GM21515 (cell line): ENCODE results near the gene ANK3.

Experiments
- ATAC-seq: cut with Tn5 transposase; IDR thresholded peaks from one replicate; pipeline ENCODE4 v1.9.1; 2021; ENCODE audit not compliant: unreplicated experiment

ANK3 gene

DNA sequence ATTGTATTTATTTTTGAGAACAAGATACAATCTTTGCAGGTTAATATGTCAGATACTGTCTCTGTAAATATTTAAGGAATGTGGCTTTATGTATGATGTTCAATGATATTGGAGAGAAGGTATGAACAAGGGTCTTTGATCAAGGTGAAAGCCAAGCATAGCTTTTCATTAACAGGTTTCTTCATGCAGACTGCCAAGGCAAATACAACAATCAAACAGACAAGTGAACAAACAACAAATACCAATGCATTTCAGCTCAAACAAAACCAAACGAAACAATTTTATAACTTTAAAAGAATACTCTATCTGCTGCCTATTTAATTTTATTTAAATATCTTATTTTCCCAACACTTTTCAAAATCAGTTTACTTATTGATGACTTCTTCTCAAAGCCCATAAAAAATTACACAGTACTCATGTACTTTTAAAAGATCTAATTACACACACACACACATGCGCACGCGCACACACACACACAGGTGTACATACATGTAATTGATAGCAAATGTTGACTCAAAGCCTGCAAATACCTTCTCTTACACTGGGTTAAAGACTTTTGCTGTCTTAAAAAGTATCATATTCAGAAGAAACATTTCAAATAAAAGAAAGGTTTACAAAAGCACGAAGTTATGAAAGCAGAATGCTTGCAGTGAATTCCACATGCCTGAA, 282.2 kb downstream of the ANK3 start:
- no peak for ATAC-seq

DNA sequence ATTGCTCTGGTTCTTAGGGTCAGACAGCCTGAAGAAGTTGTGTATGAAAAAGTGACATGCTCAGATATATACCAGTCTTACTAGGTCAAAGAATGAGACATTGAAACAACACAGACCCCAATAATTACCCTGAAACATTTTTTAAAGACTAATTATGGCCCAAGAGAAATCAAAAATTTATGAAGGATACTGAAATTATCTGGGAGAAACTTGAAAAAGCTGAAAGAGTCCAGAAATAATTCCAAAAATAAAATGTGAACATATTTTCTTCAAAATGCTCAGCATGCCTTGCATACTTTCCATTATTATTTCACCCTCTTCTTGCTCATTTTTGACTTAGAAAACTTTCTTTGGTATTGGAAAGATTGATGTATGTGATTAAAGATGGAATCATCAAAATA, 284.4 kb downstream of the ANK3 start:
- no peak for ATAC-seq

DNA sequence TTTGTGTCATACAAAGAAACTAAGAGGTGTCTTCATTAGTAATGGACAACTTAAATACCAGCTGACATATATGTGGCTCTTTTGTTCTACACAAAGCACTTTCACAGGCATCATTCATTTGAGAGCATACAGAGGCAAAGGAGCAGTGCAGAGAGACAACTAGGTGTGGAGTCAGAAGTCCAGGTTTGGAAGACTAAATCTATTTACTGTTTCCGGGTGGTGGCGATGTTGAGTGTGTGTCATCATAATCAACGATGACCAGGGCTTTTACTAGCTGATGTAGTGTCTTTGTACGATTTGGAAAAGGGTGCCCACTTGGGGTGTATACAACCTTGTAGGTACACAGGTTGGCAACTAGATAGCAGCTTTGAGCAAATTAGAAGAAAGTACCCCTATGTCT, 287.9 kb downstream of the ANK3 start:
- ATAC-seq = no peak

DNA sequence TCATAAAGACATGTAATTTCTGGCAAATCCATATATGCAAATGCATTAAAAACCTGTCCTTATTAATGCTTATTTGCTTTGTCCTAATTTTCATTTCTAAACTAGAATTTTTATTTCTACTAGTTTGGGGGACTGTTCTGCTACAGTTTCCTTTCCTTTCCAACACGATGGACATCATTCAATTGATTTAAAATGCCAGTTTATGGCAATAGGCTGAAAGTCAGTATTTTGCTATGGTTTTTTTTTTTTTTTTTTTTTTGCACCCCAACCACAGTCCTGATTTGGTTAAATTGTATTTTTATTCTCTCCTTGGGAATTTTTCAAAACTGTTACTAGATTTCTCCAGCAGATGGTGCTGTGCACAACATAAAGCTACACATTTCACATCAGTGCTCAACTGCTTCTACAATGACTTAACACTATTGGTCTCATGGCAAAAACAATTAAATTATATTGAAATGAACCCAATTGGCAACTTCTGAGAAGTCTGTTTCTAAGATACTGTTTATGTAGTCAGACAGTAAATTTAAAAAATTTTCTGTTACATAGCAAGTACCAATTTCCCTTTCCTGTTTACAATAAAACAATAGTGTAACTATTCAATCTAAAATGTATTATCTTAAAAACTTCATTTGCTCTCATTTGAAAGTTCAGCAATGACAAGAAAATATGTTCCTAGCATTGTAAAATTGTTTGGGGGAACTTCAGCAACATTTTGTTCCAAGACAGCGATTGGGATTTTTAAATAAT, 289.5 kb downstream of the ANK3 start:
- no peak for ATAC-seq

DNA sequence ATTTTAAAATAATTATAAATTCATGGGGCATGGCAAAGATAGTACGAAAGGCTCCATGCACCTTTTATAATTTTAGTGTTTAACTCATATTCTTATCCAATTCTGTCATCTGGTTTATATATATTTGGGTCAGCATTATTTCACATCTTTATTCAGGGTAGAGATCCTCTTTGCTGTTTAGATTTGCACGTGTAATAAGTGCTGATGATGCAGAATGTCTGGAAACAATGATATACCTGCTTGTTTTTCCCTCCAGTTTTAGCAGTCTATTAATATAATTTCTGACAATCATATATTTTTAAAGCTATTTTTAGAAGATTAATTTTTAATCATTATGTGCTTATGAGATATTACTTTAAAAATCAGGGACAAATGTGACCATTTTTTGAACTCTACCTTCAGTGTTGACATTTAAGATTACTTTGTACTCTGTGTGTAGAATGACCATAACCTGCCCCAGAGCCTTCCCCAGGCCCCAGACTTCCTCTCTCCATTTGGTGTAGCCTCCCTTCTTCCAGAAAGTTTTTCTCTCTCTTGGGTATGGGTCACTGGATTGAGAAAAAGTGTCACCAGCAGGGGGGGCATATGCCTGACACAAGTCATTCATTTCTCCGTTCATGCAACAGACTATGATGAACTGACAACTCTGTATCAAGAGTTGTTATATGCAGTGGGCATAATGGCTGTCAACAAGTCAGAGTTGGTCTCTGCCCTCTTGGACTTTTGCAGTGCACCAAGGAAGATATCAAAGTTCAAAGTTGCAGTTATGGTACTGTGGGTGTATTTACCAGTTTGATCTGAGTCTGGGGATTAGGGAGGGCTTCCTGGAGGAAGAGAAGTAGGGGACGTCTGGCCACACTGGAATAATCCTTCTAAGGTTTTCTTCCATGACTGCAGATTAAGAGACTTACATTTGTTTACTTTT, 290.7 kb downstream of the ANK3 start:
- ATAC-seq = no peak

DNA sequence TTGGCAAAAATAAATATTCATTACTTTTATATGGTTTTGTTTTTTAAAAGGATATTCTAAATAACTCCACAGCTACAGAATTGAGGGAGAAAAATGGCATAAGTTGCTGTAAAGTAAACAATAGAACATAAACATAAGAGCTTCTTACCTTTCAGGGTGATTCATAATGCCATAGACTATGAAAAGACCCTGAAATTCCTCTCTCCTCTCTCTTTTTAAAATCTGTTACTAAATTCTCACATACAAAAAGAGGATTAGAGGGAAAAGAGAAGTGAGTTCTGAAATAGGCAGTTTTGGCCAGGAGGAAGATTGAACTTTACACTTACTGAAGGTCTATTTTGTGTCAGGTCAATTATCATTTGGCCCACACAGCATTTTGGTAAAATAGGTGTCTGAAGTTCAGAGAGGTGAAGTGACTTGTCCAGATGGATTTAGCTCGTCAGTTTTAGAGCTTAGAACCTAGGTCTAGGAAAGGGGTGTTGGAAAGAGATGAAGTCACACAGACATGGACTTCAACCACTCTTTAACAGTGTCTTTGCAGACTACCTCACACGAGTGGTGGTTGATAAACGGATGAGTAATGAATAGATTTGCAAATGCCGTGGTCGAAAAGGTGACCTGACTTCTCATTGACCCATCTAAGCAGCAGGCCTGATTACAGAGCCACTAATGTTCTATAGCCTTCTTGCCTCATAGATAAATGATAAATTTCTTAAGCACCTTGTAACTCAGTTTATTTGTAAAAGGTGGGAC, 292.7 kb downstream of the ANK3 start:
- peak; percentile 63 for ATAC-seq

DNA sequence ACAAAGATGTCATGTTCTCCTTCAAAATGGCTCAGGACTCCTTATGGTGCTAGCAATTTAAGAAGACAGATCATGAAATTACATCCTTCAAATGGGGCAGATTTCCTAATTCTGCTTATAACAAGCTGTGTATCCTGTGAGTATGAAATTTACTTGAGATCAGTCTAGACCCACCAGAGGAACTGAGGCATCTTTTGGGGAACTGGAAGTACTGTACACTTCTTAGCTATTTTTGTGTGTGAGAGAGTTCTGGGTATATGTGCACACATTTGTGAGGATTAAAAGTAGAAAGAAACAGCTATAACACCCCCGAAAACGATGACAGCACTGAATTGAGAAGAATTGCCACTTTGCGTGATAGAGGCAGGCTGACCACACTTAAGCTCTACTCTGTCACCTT, 296.4 kb downstream of the ANK3 start:
- ATAC-seq = peak; percentile 67

DNA sequence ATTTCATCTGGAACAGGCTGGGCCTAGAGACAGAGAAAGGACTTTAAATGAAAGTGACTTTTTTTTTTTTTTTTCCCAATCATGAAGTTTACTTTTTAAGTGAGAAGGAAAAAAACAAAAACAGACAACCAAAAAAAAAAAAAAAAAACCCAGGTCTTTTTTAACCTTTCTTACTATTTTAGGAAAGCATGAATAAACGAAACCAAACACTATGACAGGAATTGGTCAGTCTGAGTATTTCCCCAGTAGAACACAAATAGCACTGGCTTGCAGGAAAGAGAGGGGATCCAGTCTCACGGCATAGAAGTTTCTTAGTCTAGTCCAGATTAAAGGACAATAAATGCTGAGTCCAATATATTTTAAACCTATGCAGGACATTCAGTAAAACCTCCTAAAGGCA, 302.8 kb downstream of the ANK3 start:
- ATAC-seq = peak; percentile 66

DNA sequence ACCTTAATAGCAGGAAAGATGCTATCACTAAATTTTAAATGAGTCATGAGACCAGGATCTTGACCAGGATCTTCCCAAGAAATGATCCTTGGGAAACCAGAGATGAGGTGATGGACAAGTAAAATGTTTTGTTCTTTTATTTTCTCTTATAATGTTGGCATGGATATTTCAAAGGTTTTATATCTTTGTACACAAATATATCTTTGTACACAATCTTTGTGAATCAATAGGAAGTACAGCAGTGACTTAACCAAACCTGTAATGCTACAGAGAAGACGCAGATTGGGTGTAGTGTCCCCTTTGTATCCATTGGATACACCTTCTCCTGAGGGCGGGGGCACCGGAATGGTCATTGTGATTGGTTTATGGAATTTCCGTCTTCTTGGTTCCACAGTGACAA, 303.3 kb downstream of the ANK3 start:
- no peak for ATAC-seq

DNA sequence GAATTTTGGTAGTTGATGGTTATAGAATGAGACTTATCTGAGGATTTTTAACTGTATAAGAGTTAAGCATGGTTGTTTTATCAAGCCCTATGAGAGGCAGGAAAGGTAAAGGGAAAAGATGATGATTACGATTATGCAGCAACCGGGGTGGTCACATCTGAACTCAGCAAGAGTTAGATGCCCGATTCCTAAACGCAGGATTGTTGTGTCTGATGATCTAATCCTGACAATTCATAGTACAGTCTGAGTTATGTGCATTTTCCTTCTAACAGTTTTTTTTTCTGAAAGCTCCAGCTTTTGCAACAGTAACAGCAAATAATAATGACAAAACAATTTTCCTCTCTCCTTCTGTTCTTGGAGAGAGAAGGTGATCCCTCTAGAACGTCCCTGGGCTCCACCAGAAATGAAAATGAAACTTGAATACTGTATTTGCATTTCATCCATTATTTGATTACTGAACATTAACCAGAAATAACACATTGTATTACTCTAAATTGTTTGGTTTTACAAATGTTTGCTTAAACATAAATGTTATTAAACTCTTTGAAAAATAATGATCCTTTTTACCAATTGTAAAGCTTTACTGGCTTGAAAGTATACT, 306.8 kb downstream of the ANK3 start:
- no peak for ATAC-seq

DNA sequence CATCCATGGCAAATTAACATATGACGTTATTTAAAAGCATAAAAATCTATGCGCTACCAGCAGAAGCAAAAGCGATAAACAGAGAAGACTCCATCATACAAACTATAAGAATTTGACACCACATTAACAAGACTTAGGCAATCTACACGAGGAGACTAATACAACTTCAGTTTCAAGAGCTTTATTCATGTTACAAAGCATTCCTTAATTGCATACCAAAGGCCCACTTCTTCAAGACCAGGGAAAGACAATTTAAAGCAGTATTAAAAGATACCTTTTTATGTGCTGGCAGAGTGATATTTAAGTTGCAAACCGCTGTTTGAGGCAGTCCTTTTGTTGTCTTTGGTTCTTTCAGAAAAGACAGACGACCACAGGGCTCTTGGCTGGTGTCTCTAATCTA, 307.3 kb downstream of the ANK3 start:
- ATAC-seq = no peak

DNA sequence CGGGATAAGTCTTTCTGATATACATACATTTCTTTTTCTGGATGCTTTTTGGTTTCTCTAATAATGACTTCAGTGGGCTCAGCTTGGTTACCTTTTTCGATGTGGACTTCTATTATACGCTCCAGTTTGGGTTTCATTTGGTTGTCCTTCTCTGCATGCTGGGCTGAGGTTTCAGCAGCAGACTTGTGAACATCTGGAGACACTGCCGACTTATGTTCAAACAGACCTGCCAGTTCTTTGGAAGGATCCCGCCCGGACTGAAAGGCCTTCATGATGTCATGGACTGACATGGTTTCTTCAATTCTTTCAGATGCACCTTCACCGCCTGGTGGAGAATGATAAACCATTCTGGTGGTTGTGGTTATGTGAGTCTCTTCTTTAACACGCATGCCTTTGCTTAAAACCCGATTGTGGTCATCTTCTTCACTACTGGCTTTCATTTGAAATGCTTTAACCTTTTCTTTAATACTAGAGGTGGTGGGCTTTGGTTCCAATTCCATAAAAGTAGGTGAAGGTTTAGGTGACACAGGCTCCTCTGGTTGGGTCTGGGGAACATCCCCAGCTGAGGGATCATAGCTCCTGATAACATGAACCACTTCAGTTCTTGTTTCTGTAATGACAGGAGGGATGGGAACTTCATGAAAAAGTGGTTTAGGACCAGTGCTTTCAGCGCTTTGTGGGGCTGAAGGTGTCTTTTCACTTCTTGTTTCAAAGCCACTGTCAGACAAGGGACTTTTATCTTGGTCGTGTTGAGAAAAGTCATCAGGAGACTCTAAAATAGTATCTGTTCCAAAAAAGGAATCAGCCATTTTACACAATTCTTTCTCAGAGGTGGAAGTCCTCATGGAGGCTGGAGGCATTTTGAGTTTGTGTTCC, 315.7 kb downstream of the ANK3 start:
- ATAC-seq = peak; percentile 89

DNA sequence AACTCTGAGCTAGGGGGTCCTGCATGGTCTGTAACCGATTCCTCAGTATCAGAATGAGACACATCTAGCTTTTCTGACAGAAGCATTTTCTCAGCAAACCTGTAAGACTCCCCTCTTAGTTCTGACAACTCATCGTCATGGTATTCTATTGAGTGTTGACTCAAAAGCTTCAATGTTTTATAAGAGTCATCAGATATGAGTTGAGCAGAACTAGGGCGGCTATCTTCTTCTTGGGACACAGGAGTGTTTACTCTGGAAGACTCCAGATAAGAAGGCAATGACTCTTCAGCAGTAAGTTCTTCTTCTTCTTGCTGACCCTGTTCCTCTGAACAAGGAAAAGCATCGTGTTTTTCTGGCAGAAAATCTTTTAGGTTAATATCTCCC, 316.3 kb downstream of the ANK3 start:
- no peak for ATAC-seq

DNA sequence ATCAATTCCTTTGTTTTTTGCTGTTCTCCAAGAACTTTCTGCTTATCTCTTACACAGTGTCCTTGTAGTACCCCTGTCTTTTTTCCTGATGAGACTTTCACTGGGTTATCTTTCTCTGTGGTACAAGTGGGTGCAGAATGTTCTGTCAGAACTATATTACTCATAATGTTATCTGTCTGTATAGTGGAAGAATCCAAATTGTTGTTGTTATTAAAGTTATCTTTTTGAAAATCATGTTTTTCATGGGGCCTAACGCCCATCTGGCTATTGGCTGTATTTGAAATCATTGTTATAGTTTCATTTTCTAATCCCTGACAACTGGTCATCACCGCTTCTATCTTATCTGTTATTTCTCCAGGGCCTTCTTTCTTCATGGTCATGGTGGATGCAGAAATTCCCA, 320.4 kb downstream of the ANK3 start:
- no peak for ATAC-seq

DNA sequence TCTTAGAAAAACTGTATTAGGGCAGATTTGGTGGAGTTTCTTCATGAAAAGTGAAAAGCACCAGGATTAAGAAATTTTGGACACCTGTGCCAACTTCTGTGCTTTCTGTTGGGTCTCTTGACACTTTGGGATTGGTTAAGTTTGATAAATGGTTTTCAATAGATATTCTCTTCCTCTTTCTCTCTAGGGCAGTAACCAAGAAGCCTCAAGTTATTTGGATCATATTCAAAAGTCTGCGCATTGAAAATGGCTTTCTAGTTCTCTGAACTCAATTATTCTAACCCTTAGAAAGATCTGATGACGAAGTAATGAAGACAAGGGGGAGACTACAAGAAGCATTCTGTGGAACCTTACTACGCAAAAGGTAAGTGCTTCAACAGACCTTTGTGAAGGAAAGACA, 339.3 kb downstream of the ANK3 start:
- ATAC-seq = no peak

DNA sequence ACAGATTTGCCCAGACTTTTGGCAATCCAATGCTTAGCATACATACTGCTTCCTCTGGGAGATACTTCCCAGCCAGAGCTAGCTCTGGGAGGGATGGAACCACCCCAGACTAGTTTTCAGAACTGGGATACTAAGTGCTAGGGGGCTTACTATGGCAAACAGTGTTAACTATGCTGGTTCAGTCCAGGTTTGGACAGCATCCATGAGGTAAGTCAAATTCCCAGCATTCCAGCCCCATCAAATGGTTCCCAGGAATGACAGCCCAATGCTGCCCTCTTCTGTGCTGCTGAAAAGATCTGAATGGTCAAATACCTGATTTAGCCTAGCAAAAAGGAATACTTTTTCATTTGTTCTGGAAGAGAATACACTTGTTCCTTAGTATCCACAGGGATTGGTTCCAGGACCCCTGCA, 341.6 kb downstream of the ANK3 start:
- ATAC-seq = no peak

DNA sequence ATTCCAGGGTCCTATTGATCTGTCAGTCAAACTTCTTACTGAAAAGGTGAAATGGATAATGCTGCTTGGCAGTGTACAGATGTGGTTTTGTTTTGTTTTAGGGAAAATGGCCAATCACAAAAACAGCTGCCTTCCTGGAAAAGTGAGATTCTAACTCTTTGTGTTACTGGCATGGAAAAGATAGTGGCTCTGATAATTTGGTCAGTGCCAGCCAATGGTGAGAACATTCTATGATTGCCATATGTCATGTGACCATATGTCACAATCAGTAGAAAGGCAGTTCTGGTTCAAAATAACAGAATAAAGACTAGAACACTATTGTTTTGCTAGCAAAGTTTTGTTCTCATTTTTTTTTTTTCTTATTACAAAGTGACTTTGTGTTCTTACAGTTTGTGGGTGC, 344.1 kb downstream of the ANK3 start:
- ATAC-seq = no peak

DNA sequence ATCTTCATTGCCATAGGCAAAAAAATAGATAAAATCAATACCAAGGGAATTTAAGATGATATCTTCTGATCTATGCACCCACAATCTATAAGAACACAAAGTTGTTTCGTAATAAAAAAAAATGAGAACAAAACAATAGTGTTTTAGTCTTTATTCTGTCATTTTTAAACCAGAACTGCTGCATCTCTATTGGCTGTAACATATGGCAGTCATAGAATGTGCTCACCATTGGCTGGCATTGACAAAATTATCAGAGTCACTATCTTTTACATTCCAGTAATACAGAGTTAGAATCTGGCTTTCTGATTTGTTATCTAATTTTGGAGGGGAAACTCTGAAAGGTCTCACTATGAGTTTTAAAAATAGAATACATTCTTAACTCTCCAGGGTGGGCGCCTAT, 344.7 kb downstream of the ANK3 start:
- no peak for ATAC-seq

DNA sequence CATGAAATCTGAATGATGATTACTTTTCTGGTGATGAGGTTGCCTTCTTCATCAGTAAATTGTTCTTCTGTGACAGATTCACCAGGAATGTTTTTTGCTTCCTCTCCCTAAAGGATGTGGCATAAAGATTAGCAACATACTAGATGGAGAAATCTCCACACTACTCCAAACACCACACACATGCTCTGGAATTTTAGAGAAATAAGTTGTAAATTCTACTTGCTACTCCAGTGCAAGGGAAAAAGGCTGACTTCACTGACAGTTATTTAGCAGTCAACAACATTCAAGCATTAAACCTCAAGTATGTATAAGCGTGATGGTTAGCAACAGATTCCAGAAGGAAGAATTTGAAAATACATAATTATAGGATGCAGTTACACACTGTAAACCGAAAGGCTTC, 345.4 kb downstream of the ANK3 start:
- no peak for ATAC-seq
